OCI-M1 (cell line): ENCODE measurements around the gene OGDHL.
"Not testable (repeated sequence)": the region's sequence is repeated elsewhere in the genome, so short reads cannot be mapped to it uniquely, and the experiment has no call there.

ENCODE experiments used
- DNase-seq: peaks from one replicate; lab custom pipeline; 2025; lab: John Stamatoyannopoulos, UW

Gene OGDHL

GRCh38 chr10:49756031-49756430 lies 6.1 kb downstream of the OGDHL start:
- no peak for DNase-seq

- not testable (repeated sequence) for DNase-seq
These were observed 7.2 kb downstream of the OGDHL start for GRCh38 chr10:49754951-49755350.

DNA sequence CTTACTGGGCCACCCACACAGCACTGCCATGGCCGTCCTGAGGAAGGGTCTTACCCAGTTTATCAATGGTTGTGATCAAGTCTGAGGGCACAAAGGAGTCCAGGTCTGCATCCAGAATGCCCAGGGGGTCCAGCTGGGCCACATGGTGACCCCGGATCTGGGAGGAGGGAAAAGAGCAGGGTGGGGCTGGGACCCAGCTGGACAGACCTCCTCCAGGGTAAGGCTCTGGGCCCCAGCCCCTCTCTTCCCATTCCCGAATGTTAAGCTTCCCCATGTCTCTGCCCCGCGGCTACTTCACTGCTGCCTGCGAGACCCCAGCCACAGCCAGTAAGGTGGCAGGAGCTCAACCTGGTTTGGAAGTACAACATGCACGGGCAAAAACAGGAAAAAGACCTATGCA lies 9.5 kb downstream of the OGDHL start:
- DNase-seq = no peak

GRCh38 chr10:49751636-49752510 lies 10.2 kb downstream of the OGDHL start:
- no peak for DNase-seq

GRCh38 chr10:49751216-49751615 lies 10.9 kb downstream of the OGDHL start:
- DNase-seq = no peak

- no peak for DNase-seq
These were observed 11.6 kb downstream of the OGDHL start for GRCh38 chr10:49750546-49750945.

GRCh38 chr10:49749556-49750491 lies 12.3 kb downstream of the OGDHL start:
- DNase-seq = no peak

DNA sequence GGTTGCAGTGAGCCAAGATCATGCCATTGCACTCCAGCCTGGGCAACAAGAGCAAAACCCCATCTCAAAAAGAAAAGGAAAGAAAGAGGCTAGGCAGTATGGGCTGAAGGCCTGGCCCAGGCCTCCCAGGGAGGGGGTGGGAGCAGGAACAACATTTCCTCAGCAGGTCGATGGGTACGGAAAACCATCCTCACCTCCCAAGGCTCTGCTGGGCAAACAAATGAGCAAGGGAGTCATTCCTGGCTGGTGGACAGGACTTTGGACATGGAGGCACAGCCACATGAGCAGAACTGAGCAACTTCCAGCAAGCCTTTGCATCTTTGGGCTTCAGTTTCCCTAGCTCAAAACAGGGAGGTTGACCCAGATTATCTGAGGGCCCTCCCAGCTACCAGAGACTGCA lies 13.0 kb downstream of the OGDHL start:
- DNase-seq = no peak

- no peak for DNase-seq
These were observed 14.1 kb downstream of the OGDHL start for GRCh38 chr10:49748006-49748405.

DNA sequence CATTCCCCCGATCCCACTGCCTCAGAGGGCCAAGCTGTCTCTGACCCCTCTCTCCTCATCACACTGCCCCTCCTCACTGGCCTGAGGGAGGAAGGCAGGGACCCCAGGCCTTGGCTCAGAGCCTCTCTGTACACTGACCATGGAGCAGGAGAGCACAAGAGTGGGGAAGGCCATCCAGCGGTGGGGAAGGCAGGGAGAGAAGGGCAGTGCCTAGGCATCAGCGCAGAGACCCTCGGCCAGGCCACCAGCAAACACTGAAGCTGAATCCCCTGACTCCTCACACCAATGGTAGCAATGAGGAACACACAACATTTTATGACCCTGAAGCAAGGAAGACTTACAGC lies 14.8 kb downstream of the OGDHL start:
- DNase-seq = no peak

DNA sequence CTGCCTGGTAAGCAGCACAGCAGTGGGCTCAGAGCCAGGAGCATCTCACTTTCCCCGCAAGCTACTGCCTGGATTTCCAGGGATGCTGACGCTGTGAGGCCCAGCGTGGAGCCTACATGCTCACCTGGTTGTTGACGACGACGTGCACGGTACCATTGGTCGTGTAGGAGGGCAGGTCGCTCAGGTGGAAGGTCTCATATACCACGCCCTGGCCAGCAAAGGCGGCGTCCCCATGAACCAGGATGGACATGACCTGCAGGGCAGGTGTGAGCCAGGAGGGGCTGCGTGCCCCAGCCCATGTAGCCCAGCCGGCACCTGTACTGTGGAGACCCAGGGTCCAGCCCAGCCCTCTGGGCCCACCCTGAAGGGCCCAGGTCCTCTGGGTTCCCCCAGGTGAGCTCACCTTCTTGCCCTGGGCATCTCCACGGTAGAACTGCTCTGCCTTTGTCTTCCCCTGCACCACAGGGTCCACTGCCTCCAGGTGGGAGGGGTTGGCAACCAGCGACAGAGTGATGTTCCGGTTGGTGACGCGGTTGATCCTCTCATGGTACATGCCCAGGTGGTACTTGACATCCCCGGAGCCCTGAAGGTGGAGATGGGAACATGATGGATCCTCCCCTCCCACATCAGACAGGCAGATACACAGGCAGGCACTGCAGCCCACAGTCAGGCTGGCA lies 15.4 kb downstream of the OGDHL start:
- no peak for DNase-seq

- DNase-seq = no peak
These were observed 16.4 kb downstream of the OGDHL start for GRCh38 chr10:49745756-49746155.

- DNase-seq = no peak
These were observed 17.1 kb downstream of the OGDHL start for GRCh38 chr10:49744924-49745605.

DNA sequence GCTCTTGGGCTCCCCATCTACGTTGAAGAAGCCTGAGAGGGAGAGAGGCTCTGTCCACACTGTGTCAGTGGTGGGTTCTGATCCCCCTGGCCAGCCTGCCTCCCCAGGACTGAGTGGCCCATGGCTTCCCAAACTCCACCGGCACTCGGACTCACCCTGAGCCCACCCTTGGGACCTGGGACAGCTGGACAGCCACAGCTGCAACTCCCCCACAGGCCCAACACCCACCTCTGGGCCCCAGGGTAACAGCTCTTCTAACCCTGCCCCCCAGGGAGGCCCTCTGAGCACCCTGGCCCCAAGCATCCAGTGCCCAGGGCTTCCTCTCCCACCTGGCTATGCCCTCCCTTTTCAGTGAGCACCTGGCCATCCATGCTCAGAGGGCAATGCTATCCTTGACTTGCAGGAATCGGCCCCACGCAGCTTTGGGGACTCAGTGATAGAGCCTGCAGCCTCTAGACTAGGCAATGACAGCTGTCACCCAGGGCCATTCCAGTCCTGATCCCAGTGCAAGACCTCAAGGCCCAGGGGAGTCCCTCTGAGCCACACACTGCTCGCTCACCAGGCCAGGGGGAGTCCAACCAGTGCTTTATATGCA lies 17.9 kb downstream of the OGDHL start:
- DNase-seq = no peak

DNA sequence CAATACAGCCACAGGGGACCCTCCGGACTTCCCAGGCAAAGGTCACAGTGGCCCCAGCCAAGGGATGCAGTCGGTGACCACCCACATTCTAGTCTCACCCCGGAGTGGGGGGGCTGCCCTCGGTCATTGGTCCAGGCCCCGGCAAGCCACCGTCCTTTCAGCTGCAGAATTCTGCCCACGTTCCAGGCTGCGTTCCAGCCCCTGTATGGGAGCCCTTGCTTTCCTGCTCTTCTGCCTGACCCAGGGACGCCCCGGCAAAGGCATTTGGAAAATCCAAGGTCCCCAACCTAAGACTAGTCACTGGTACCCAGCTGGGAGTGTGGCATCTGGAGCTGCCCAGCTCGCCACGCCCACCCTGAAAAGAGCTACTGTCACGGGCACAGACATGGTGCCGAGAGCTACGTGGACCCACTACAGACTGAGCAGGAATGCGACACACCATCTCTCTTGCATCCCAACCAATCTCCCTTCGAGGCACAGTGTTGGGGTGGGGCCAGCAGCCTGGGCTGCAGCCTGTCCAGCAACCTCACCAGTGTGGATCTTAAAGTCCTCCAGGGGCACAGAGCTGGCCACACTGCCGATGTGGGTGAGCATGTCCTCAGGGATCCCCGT lies 18.6 kb downstream of the OGDHL start:
- no peak for DNase-seq

GRCh38 chr10:49742683-49743463 lies 19.2 kb downstream of the OGDHL start:
- DNase-seq = no peak

DNA sequence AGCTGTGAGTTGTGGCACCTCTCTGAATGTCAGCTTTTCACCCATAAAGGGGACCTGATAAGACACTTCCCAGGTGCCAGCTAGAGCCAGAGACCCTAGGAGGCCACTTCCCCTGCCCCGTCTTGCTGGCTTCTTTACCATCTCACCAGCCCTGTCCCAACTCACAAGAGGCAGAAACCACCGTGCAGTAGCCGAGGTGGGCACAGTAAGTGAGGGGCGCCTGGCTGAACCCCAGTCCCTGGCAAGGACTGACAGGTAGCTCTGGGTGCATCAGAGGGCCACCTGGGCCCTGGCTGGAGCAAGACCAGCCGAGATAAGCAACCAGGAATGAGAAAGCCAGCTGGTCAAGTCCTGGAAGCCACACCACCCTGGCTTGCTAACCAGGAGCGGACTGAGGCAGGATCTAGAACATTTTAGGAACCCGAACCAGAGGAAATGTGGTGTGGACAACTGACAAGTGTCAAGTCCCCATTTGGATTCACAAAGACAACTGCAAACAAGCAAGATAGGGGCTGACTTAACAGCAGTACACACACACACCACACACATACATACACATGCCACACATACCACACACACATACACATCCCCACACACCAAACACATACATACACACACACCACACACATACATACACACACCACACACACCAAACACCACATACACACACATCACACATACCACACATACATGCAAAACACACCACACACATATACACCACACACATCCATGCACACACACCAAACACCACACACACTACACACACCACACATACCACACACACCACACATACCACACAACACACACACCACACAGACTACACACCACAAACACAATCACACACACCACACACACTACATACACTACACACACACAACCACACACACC lies 20.8 kb downstream of the OGDHL start:
- DNase-seq = no peak

- DNase-seq = no peak
These were observed 21.6 kb downstream of the OGDHL start for GRCh38 chr10:49740346-49741107.
